T1000 (cell line): Measurements from ENCODE around the gene TTYH1.
"Not testable (repeated sequence)": the region's sequence is repeated elsewhere in the genome, so short reads cannot be mapped to it uniquely, and the experiment has no call there.

ENCODE experiments used
- DNase-seq: peaks from one replicate; lab custom pipeline; 2025; ENCODE audit warnings: mixed read lengths; lab: John Stamatoyannopoulos, UW

The TTYH1 gene

DNA sequence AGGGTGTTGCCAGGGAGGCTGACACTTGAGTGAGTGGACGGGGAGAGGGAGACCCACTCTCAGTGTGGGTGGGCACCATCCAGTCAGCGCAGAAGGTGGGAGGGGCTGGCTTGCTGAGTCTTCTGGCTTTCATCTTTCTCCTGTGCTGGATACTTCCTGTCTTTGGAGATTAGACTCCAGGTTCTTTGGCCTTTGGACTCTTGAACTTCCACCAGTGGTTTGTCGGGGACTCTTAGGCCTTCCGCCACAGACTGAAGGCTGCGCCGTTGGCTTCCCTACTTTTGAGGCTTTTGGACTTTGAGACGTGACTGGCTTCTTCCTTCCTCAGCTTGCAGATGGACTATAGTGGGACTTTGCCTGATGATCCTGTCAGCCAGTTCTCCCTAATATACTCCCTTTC is 29.5 kb downstream of the TTYH1 start:
- DNase-seq: no peak

DNA sequence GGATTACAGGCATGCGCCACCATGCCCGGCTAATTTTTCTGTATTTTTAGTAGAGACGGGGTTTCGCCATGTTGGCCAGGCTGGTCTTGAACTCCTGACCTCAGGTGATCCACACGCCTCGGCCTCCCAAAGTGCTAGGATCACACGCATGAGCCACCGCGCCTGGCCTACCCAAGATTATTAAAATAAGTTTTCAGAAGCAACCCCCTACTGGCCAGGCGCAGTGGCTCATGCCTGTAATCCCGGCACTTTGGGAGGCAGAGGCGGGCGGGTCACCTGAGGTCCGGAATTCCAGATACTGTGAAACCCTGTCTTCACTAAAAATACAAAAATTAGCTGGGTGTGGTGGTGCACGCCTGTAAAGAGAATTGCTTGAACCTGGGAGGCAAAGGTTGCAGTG is 31.1 kb downstream of the TTYH1 start:
- not testable (repeated sequence) for DNase-seq

DNA sequence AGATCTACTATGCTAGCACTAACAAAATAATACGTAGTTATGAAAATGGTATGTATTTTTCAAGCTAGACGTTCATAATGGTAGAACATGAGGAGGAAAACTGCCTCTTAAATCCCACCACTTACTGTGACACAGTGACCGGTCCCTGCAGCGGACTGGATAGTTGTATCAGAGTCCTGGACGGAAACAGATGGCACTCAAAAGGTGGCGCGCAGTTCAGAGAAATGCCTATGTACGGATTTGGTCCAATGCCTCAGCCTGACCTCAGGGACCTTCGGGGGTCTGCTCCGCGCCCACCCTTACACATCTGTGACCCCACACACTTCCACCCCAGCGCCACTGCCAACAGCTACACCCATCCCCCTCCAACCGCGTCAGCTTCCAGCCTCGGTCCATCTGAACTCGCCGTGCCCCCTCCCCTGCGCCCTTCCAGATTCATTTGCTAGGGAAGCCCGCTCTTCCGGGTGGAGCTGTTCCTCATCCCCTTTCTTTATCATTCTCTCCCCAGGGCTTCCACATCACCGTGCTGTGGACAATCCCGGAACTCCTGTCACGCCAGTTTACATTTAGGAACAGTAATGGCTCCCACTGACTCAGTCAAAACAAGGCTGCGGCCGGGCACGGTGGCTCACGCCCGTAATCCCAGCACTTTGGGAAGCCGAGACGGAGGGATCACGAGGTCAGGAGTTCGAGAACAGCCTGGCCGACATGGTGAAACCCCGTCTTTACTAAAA is 32.9 kb downstream of the TTYH1 start:
- DNase-seq: peak; percentile 42

DNA sequence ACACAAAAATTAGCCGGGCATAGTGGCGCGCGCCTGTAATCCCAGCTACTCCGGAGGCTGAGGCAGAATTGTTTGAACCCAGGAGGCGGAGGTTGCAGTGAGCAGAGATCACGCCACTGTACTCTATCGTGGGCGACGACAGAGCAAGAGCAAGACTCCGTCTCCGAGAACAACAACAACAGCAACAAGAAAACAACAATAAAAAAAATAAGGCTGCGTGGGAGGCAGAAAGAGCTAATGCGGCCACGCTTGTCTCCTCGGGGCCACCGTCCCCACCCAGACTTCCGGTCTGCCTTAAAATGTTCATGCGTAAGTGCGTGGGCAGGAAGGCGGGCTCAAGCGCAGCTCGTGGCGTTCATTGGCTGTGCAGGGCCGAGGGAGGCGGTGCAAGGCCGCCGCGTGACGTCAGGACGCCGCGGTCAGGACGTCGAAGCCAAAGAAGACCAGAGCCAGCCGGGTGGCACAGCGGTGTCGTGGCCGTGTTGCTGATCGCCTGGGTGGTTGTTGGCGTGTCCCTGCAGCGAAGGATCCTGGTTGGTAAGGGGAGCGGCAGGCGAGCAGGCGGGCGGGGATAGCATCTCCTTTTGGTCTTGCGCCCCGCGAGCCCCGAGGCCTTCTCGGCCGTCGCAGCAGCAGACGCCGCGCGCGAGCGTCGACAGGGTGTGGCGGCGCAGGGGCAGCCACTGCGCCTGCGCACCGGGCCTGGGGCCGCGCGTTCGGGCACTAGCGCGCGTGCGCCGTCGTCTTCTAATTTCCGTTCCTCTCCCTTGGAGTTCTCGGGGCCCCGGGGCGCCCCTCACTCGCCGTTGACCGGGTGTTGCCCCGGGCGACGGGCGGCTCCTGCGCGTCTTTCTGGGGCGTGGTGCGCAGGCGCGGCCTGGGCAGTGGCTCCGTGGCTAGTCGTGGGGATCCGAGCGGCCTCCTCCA is 33.8 kb downstream of the TTYH1 start, which contains the start of gene LENG8:
Gene LENG8, plus strand, starts transcription at position 426 of the 927 bp plus-strand sequence. CDS start 2,146 bp downstream, outside the sequence.
- DNase-seq: peak; percentile 93

DNA sequence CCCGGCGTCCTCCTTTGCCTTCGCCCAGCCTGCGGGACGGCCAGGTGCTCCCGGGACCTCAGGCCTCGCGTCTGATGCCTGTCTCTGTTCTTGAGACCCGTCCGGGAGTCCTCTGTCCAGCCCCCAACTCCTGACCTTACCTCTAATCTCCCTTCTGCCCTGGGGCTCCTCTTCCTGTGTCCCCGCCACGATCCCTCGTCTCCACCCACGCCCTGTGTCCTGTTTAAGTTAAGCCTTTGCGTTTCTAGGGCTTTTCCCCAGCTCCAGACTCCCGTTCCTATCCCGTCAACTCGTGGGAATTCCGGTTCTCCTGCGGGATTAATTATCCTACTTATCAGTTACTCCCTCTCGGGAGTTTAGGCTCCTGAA is 34.4 kb downstream of the TTYH1 start:
- no peak for DNase-seq

DNA sequence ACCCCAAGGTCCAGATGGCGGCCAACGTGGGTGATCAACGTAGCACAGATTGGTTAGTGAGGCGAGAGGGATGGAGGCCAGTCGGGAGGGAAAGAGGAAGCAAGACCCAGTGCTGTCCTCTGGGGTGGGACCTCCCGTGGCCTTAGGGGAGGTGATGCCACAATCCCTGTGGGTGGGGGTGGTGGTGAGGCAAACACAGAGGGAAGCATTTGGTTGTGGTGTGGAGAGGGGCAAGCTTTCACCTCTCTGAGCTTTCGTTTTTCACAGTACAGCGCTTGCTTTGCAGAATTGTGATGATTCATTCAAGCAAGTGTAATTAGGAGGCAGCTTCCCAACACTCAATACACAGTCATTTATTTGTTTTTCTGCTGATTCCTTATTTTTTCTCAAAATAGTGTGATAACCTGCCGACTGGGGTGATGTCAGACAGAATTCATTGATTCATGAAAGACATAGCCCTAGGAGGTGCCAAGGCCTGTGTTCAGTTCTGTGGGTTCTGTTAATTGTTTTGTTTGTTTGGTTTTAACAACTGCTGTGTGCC is 36.1 kb downstream of the TTYH1 start:
- DNase-seq: no peak

DNA sequence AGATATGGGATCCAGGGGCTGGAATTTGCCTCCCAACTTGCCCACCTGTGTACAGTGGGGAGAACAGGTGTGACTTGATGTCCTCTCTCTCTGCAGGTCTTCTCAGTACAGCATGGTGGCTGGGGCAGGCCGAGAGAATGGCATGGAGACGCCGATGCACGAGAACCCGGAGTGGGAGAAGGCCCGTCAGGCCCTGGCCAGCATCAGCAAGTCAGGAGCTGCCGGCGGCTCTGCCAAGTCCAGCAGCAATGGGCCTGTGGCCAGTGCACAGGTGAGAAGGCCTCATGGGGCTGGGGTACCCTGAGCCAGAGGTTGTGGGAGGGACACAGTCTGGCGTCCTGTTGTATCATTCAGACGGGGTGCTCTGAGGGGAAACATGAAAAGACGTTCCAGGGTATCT is 36.7 kb downstream of the TTYH1 start:
- DNase-seq: no peak

DNA sequence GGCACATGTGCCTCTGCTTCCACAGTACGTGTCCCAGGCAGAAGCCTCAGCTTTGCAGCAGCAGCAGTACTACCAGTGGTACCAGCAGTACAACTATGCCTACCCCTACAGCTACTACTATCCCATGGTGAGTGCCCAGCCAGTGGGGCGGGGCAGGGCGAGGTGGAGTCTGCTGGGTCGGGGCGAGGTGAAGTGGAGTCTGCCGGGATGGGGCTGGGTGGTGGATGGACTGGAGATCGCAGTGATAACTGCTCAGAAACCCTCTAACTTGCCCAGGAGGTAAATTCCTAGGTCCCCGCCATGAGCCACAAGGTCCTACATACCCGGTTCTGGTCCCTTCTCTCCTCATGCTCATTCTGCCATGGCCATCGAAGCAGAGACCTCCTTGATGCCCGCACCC is 37.4 kb downstream of the TTYH1 start:
- DNase-seq: no peak

DNA sequence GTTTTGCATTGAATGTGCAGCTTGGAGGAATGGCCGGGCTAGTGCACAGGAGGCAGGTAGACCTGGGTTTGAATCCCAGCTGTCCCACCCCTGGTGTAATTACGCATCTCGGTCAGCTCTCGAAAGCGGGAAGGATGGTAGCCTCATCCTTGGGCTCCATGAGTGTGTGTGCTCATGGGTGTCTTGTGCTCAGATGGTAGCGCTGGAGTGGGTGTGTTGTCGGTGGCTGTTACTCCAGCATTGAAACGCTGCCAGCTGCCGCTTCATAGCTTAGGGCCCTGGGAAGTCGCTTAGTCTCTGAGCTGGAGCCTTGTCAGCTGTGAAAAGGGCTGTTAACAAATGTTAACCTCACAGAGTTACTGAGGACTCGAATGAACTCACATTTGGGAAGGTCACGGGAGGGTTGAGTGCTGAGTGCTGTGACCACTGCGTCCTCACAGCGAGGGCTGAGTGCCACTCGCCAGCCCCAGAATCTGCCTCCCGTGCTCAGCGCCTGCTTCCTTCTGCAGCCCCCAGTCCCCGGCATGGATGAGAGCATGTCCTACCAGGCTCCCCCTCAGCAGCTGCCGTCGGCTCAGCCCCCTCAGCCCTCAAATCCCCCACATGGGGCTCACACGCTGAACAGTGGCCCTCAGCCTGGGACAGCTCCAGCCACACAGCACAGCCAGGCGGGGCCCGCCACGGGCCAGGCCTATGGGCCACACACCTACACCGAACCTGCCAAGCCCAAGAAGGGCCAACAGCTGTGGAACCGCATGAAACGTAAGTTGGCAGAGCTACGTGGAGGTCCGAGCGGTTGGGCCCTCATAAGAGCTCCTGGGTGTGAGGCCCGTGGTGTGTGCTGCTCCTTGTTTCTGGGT is 38.9 kb downstream of the TTYH1 start:
- no peak for DNase-seq

DNA sequence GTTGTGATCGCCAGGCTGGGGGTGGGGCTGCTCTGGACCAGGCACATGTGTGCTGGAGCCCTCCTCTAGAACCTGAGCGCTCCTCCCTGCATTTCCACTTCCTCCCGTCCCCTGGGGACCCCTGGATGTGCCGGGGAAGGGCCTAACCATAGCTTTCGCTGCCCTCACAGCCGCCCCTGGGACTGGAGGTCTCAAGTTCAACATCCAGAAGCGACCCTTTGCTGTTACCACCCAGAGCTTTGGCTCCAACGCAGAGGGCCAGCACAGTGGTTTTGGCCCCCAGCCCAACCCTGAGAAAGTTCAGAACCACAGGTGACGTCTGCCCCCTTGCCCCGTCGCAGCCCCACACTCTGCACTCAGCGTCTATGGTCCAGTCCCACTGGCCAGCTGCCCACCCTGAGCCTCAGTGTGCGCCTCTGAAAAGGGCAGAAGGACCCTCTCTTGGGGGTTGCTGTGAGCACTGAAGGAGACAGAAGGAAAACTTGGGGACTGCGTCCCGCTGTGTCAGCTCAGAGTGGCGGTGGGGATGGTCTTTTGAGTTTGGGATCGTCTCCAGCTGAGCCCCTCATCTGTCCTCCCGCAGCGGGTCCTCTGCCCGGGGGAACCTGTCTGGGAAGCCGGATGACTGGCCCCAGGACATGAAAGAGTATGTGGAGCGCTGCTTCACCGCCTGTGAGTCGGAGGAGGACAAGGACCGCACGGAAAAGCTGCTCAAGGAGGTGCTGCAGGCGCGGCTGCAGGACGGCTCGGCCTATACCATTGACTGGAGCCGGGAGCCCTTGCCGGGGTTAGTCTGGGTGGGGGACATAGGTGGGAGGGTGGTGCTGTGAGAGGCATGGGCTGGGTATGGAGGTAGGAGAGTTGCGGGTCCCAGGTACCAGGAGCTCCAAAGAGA is 39.8 kb downstream of the TTYH1 start:
- no peak for DNase-seq

DNA sequence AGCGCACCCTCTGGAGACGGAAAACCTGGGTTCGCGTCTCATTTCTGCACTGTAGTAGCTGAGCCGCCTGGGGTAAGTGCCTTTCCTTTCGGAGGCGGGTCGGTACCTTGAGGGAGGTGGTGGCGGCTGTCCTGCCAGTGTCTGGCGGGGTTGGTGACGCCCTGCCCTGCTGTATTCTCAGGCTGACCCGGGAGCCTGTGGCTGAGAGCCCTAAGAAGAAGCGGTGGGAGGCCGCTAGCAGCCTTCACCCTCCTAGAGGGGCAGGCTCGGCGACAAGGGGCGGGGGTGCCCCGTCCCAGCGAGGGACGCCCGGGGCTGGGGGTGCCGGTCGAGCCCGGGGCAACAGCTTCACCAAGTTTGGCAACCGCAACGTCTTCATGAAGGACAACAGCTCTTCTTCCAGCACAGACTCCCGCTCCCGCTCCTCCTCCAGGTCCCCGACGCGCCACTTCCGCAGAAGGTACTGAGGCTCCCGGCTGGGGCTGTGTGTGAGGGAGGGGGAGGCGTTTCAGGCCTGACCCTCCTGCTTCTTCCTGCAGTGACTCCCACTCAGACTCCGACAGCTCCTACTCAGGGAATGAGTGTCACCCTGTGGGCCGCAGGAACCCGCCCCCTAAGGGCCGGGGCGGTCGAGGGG is 40.6 kb downstream of the TTYH1 start:
- no peak for DNase-seq

DNA sequence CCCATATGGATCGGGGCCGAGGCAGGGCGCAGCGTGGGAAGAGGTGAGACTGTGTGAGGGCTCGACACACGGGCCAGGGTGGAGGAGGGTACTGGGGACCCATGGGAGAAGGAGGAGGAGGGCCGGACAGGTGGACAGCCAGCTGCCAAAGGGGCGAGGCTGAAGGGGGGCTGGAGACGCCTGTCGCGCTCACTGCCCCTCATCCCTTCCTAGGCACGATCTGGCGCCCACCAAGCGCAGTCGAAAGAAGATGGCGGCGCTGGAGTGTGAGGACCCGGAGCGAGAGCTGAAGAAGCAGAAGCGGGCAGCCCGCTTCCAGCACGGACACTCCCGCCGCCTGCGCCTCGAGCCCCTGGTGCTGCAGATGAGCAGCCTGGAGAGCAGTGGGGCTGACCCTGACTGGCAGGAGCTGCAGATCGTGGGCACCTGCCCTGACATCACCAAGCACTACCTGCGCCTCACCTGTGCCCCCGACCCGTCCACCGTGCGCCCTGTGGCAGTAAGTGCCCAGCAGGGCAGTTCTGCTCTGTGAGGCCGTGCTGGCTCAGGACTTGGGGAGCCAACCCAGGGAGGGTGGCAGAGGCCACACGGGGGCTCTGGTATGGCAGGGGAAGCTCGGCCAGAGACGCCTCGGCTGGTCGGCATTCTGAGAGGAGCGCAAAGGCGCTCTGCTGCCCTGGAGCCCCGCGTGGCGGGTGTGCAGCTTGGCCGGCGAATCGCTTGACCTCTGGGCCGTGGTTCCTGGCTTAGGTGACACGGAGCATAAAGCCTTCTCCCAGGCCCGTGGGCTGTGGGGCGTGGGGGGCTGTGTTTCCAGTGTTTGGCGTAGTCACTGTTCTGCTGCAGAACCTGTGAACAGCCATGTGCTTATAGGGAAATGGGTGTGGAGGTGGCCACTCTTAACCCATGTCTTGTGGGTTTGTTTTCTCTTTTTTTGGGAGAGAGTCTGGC is 41.4 kb downstream of the TTYH1 start:
- DNase-seq: no peak

DNA sequence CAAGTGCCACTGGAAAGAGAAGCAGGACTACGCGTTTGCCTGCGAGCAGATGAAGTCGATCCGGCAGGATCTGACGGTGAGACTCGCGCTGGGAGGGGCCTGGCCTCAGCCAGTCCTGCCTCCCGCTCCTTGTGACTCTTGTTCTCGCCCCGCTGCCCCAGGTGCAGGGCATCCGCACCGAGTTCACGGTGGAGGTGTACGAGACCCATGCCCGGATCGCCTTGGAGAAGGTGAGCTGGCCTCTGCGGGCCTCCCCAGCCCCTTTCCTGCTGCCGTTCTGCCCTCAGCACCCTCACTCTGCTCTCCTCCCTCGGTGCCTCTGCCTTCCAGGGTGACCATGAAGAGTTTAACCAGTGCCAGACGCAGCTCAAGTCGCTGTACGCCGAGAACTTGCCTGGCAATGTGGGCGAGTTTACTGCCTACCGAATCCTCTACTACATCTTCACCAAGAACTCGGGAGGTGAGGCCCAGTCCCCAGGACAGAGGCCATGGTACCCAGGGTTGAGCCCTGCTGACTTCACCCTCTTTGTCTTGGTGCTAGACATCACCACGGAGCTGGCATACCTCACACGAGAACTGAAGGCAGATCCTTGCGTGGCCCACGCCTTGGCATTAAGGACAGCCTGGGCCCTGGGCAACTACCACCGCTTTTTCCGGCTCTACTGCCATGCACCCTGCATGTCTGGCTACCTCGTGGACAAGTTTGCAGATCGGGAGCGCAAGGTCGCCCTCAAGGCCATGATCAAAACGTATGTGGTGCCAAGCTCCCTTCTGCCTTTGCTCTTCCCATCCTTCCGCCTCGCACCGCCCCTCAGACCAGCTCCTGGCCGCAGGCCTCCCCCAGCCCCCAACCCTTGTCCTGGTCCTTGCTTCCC is 42.7 kb downstream of the TTYH1 start:
- no peak for DNase-seq

DNA sequence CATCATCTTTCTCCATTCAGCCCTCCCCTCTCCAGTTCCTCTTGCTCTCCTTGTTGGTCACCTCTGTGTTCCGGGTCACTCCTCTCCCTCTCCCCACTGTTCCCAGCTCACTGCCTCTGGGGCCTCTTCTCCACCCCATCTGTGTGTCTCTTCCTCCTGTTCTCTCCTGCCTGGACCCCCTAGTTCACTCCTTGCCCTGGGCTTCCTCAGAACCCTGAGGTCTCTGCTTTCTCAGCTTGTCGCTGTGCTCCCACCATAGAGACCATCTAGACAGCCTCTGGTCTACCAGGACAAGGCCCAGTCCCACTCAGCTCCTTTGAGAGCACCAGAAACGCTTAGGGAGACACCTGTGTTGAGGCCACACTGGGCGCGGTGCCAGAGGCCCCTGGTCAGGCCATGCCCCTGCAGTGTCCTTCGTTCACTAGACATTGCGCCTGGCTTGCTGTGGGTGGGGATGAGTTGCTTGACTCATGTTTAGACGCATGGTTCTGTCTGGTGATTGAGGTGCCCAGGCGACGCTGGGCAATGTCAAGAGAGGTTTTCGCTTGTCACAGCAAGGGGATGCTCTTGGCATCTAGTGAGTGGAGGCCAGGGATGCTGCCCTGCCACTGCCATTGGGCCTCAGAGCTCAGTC is 43.5 kb downstream of the TTYH1 start:
- no peak for DNase-seq

DNA sequence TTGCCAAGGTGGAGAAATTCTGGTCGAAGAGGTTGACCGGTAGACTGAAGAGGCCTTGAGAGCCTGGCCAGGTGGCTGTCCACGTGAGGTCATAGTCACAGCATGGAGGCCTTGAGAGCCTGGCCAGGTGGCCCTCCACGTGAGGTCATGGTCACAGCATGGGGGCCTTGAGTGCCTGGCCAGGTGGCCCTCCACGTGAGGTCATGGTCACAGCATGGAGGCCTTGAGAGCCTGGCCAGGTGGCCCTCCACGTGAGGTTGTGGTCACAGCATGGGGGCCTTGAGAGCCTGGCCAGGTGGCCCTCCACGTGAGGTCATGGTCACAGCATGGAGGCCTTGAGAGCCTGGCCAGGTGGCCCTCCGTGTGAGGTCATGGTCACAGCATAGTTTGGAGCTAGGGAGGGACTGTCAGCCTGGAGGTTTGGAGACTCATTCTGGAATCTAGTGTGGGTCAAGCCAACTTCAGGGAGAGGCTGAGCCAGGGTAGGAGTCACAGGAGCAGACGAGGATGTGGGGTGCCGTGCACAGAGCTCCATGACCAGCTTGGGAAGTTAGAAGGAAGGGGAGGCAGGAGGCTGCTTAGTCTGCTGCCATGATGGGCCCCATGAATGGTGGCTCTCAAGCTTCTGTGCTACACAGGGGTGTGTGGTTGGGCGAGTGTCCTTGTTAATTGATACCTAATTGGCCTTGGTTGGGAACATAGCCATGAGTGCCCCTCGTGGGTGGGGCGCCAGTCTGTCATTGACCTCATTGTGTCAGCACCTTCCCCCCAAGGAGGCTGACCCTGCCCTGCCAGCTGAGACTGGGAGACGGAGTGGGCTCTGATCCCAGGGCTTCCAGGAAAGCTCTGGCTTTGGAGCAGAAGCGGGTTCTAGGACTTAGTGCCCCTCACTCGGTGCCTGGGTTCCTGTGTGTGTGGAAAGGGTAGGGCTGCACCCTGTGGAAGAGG is 44.3 kb downstream of the TTYH1 start:
- no peak for DNase-seq

DNA sequence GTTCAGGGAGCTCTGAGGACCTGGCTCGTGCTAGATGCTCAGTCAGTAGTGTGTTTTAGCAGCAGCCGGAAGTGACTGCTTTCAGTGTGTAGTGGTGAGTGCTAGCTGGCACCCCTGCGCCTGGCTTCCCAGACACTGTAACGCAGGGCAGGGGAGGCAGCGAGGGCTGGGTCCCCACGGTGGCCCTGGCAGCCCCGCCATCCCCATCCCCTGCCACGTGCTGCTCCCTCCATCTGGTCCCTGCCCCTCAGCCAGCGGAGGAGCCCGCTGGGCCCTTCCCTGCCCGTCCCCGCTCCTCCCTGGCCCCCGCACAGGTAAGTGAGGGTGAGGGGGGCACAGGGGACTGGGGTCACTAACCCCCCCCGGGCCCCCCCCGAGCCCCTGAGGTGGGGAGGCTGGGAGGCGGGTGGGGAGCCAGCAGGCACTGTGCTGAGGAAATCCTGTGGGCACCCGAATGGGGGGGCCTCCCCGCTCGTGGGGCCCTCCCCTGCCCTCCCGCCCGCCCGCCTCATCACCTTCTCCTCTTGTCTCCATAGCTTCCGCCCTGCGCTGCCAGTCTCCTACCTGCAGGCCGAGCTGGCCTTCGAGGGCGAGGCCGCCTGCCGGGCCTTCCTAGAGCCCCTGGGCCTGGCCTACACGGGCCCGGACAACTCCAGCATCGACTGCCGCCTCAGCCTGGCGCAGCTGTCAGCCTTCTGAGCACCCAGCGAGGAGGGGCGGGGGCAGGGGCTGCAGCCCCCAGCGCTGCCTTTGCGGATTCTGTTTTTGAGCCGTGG is 45.2 kb downstream of the TTYH1 start:
- DNase-seq: no peak
